Pancreas (tissue), 10 donors: Measurements from ENCODE around the gene SFXN3. TPM values are rescaled to one million over a fixed set of nuclear protein-coding genes. Genes with fewer than 3 reads are reported as not detected.

ENCODE experiments used
- ATAC-seq, 4 donors: fragments of 200-7000 bp; cut with Tn5 transposase; one replicate each; pipeline versions ENCODE4 v1.8.0 to v1.9.1; 2020; ENCODE audit warnings: mild to moderate bottlenecking in 4 of 4, moderate library complexity in 4 of 4
- DNase-seq, 6 donors: peaks; one replicate each; pipeline ENCODE4 v3.0.0-alpha.2; 2020
- FAIRE-seq: peaks from 2 replicates; lab custom pipeline; 2012; peaks lifted over from hg19 to GRCh38; lab: Jason Lieb, UNC
- H3K27ac ChIP-seq, 4 donors: fragments of 200-600 bp; sonication (generic); 1 replicate in 3 of 4; 2 replicates in 1 of 4; pipeline versions ENCODE4 v1.5.0 to v1.8.0; 2020
- H3K27me3 ChIP-seq, 4 donors: fragments of 200-600 bp; one replicate each; pipeline ENCODE4 v1.8.0; 2021
- H3K36me3 ChIP-seq, 3 donors: fragments of 200-600 bp; sonication (generic) in 1 of 3; one replicate each; pipeline versions ENCODE4 v1.5.0 to v1.8.0; 2020 to 2021
- H3K4me1 ChIP-seq, 3 donors: fragments of 200-600 bp; one replicate each; pipeline ENCODE4 v1.8.0; 2021
- H3K4me3 ChIP-seq, 4 donors: fragments of 200-600 bp; sonication (generic) in 2 of 4; one replicate each; pipeline versions ENCODE4 v1.5.0 to v1.8.0; 2020 to 2021
- H3K9me3 ChIP-seq, 4 donors: fragments of 200-600 bp; one replicate each; pipeline ENCODE4 v1.8.0; 2021
- CTCF ChIP-seq, 4 donors: fragments of 200-600 bp; sonication (generic) in 3 of 4; IDR thresholded peaks; one replicate each; pipeline versions ENCODE4 v1.5.0 to v1.8.0; 2021; ENCODE audit warnings: antibody characterized with exemption in 4 of 4
- WGBS, 2 donors: extraction: QIAGEN DNeasy Blood & Tissue Kit; methylation state at CpG; one replicate each; pipeline ENCODE4 v1.1.7; 2013; 5-methylcytosine and 5-hydroxymethylcytosine counted together
- intact Hi-C, 3 donors: fragments of 100-400 bp; cut with DNase I; formaldehyde crosslinking; loops; one replicate each; pipeline versions ENCODE4 v1.11.1 to v1.14.2; 2022
- polyA plus RNA-seq, 2 donors: library from polyadenylated mRNA; stranded (reverse); fragments of 200-250 nt; gene quantifications; one replicate each; pipeline ENCODE4 v1.2.3, GENCODE V29; 2013
- total RNA-seq, 6 donors: library from RNA; stranded (reverse); fragmentation: NEBNext Ultra II Directional in 4 of 6; extraction: Animal tissue kit (Norgen Biotek cat#: 25700) in 4 of 6; gene quantifications; one replicate each; pipeline versions ENCODE4 v1.2.1 to v1.2.4, GENCODE V29; 2021 to 2023
- donor health status: healthy with polysubstance abuse.
- donor health status: DM: no; HTN: no; CAD: no; lungs with moderate emphysema.
- donor health status: DM: no; HTN: no; CAD: no.
- donor health status: control.
- donor health status: control.
- donor health status: Bipolar disorder and iron deficiency.
- donor health status: DM: yes; HTN: yes; CAD: no.
- donor health status: DM: no; HTN: no; CAD: no.
- donor health status: DM: no; HTN: no; CAD: no.
- donor health status: DM: yes; HTN: yes; CAD: no.

Gene SFXN3
- total and polyA plus RNA-seq, 8 donors, result 8.2 to 33.5 (median 16.4) TPM

- H3K9me3 ChIP-seq, result no peaks in the 10 kb centered on the region
- no peak for ATAC-seq
- H3K27ac ChIP-seq, result no peak overlapping the region
- no peak for TF ChIP-seq CTCF (IDR thresholded peaks at IDR 0.05)
- no peak overlapping the region for H3K4me3 ChIP-seq
- no peaks in the 10 kb centered on the region for H3K27me3 ChIP-seq
- WGBS, 2 donors, result 18% methylated on average over 4 of the region's 4 CpGs
- no peak for DNase-seq
- intact Hi-C loops, result no loop called here
- H3K4me1 ChIP-seq, result no peaks in the 10 kb centered on the region
- no peak for FAIRE-seq
- no peaks in the 10 kb centered on the region for H3K36me3 ChIP-seq
Measured at GRCh38 chr10:101075775-101076174, 44.7 kb downstream of the SFXN3 start.

GRCh38 chr10:101076630-101077029 is 45.6 kb downstream of the SFXN3 start:
- Histone ChIP-seq H3K27ac (no peak overlapping the region), H3K36me3 (no peaks in the 10 kb centered on the region), H3K4me3 (no peak overlapping the region), H3K9me3 (no peaks in the 10 kb centered on the region), H3K27me3 (no peaks in the 10 kb centered on the region), H3K4me1 (no peaks in the 10 kb centered on the region)
- WGBS, 2 donors, result 69 to 70% methylated on average over 5 of the region's 5 CpGs
- DNase-seq (no peak), FAIRE-seq (no peak), ATAC-seq (no peak)
- no peak for TF ChIP-seq CTCF (IDR thresholded peaks at IDR 0.05)
- intact Hi-C loops, result no loop called here

- no peak for TF ChIP-seq CTCF (IDR thresholded peaks at IDR 0.05)
- no peak for FAIRE-seq
- no peaks in the 10 kb centered on the region for H3K27me3 ChIP-seq
- intact Hi-C loops, result no loop called here
- no peaks in the 10 kb centered on the region for H3K4me1 ChIP-seq
- ATAC-seq, result no peak
- no peaks in the 10 kb centered on the region for H3K36me3 ChIP-seq
- no peak for DNase-seq
- H3K27ac ChIP-seq, result no peak overlapping the region
- no peaks in the 10 kb centered on the region for H3K9me3 ChIP-seq
- WGBS, 2 donors, result 78 to 83% methylated on average over 1 of the region's 1 CpG
- H3K4me3 ChIP-seq, result no peak overlapping the region
Measured at GRCh38 chr10:101079874-101080273, 48.8 kb downstream of the SFXN3 start.

GRCh38 chr10:101080933-101081931 is 50.2 kb downstream of the SFXN3 start:
- WGBS, 2 donors, result 43 to 49% methylated on average over 5 of the region's 5 CpGs
- no peaks in the 10 kb centered on the region for H3K27me3 ChIP-seq
- no peak overlapping the region for H3K4me3 ChIP-seq
- FAIRE-seq (no peak), DNase-seq (no peak), ATAC-seq (peak in 1 of 4 donors; percentile 39)
- intact Hi-C loops, result no loop called here
- no peaks in the 10 kb centered on the region for H3K9me3 ChIP-seq
- H3K36me3 ChIP-seq, result no peaks in the 10 kb centered on the region
- TF ChIP-seq CTCF (IDR thresholded peaks at IDR 0.05), result no peak
- H3K4me1 ChIP-seq, result no peaks in the 10 kb centered on the region
- no peak overlapping the region for H3K27ac ChIP-seq

GRCh38 chr10:101085846-101086245 is 54.8 kb downstream of the SFXN3 start:
- FAIRE-seq (no peak), ATAC-seq (no peak)
- 46 to 58% methylated on average over 6 of the region's 6 CpGs for WGBS, 2 donors

More at GRCh38 chr10:101085846-101086245, 54.8 kb downstream of the SFXN3 start:
- peaks cover 0 to 3% (median 0%) of the 10 kb centered on the region in 4 donors for H3K27me3 ChIP-seq
- intact Hi-C loops, result no loop called here
- TF ChIP-seq CTCF (IDR thresholded peaks at IDR 0.05), result no peak
- H3K27ac ChIP-seq, result no peak overlapping the region
- no peak overlapping the region for H3K4me3 ChIP-seq
- no peaks in the 10 kb centered on the region for H3K4me1 ChIP-seq
- no peaks in the 10 kb centered on the region for H3K9me3 ChIP-seq
- H3K36me3 ChIP-seq, result no peaks in the 10 kb centered on the region
- DNase-seq, result peak in 1 of 6 donors; percentile 18
